ENCODE data around the gene TAP1. TPM values are rescaled to one million over a fixed set of nuclear protein-coding genes. Genes with fewer than 3 reads are reported as not detected.

The TAP1 gene
- total RNA-seq, 1 experiment from 2014 or later: 13.6 TPM

GRCh38 chr6:32837651-32838113 is 15.8 kb downstream of the TAP1 start:
- POLR2A ChIA-PET: interaction anchor here (1.1 to 1.7 kb wide), 6 partner anchors 10 to 642 kb away, joined by 3 to 16 read pairs (median 4); partner anchors contain the start of genes HLA-DMA, PSMB9 and TAP1
- peaks cover 15% of the 10 kb centered on the region for H3K36me3 Mint-ChIP-seq
- TF ChIP-seq USF1 (CRISPR knock-in tag; IDR thresholded peaks at IDR 0.05) (peak; percentile 34; the same call in 1 of the 2 replicates), USF2 (CRISPR knock-in tag; IDR thresholded peaks at IDR 0.05) (no peak)
- no peak overlapping the region for H3K27ac Mint-ChIP-seq
- DNase-seq (ENCODE audit: low spot score) (no peak), ATAC-seq (no peak; the same call in 1 of the 2 replicates)
- H3K9me3 Mint-ChIP-seq: no peaks in the 10 kb centered on the region
- peaks cover 48% of the 10 kb centered on the region for H3K27me3 Mint-ChIP-seq (ENCODE audit: low read depth)
- CTCF ChIA-PET: interaction anchor here (0.6 to 3.9 kb wide), 32 partner anchors 10 to 917 kb away, joined by 3 to 291 read pairs (median 6); partner anchors contain the start of genes BRD2, HLA-DMA, HLA-DMB and PSMB9
- peak overlapping the region; percentile 72 for H3K4me3 Mint-ChIP-seq
- peaks cover 11% of the 10 kb centered on the region for H3K4me1 Mint-ChIP-seq

GRCh38 chr6:32836873-32837272 is 16.6 kb downstream of the TAP1 start:
- peak overlapping the region; percentile 72 for H3K4me3 Mint-ChIP-seq
- peaks cover 10% of the 10 kb centered on the region for H3K36me3 Mint-ChIP-seq
- POLR2A ChIA-PET: no interaction called here
- peaks cover 40% of the 10 kb centered on the region for H3K27me3 Mint-ChIP-seq (ENCODE audit: low read depth)
- ATAC-seq (no peak), DNase-seq (ENCODE audit: low spot score) (no peak)
- H3K9me3 Mint-ChIP-seq: no peaks in the 10 kb centered on the region
- no peak overlapping the region for H3K27ac Mint-ChIP-seq
- TF ChIP-seq RORB (CRISPR knock-in tag; IDR thresholded peaks at IDR 0.05): no peak
- no peak for TF ChIP-seq ZNF671 (CRISPR knock-in tag; IDR thresholded peaks at IDR 0.05)
- no peak for TF ChIP-seq FOXP1 (CRISPR knock-in tag; IDR thresholded peaks at IDR 0.05; ENCODE audit: borderline replicate concordance)
- no peak for TF ChIP-seq ZNF232 (CRISPR knock-in tag; IDR thresholded peaks at IDR 0.05)
- no peak for TF ChIP-seq EMX1 (CRISPR knock-in tag; IDR thresholded peaks at IDR 0.05)
- no peak for TF ChIP-seq E2F5 (CRISPR knock-in tag; IDR thresholded peaks at IDR 0.05)
- TF ChIP-seq ZNF423 (CRISPR knock-in tag; IDR thresholded peaks at IDR 0.05): no peak
- no peak for TF ChIP-seq AFF4 (CRISPR knock-in tag; IDR thresholded peaks at IDR 0.05; ENCODE audit: borderline replicate concordance)
- no peak for TF ChIP-seq ZNF138 (CRISPR knock-in tag; conservative IDR thresholded peaks at IDR 0.05)
- no peak for TF ChIP-seq NR3C1 (CRISPR knock-in tag; conservative IDR thresholded peaks at IDR 0.05; ENCODE audit: low read depth)
- no peak for TF ChIP-seq ZSCAN18 (CRISPR knock-in tag; IDR thresholded peaks at IDR 0.05)
- TF ChIP-seq JAZF1 (CRISPR knock-in tag; IDR thresholded peaks at IDR 0.05): no peak
- no peak for TF ChIP-seq ZNF396 (CRISPR knock-in tag; IDR thresholded peaks at IDR 0.05; ENCODE audit: borderline replicate concordance)
- no peak for TF ChIP-seq ZNF425 (CRISPR knock-in tag; conservative IDR thresholded peaks at IDR 0.05)
- TF ChIP-seq TEAD4 (CRISPR knock-in tag; IDR thresholded peaks at IDR 0.05): no peak
- no peak for TF ChIP-seq MAX (CRISPR knock-in tag; IDR thresholded peaks at IDR 0.05)
- CTCF ChIA-PET: interaction anchor here (3.6 to 3.9 kb wide), 3 partner anchors 9 to 31 kb away, joined by 82 to 291 read pairs (median 243); partner anchors contain the start of genes PSMB9 and TAP1
- H3K4me1 Mint-ChIP-seq: peaks cover 11% of the 10 kb centered on the region
